GM19395 (cell line): Measurements from ENCODE around the gene MED22.
"Not testable (repeated sequence)": the region's sequence is repeated elsewhere in the genome, so short reads cannot be mapped to it uniquely, and the experiment has no call there.

Experiments
- ATAC-seq: cut with Tn5 transposase; IDR thresholded peaks from one replicate; pipeline ENCODE4 v1.9.1; 2021; ENCODE audit warnings: mild to moderate bottlenecking, moderate library complexity; ENCODE audit not compliant: unreplicated experiment

MED22 gene

GRCh38 chr9:133347985-133348717 is at the start of gene MED22, which contains the start of gene RPL7A:
TSS of gene MED22 (minus strand) at chr9:133348131. CDS start at chr9:133346662, 1,469 bp downstream.
TSS of gene RPL7A (plus strand) at chr9:133348218. CDS start at chr9:133348244, 26 bp downstream.
- peak; percentile 77 for ATAC-seq

- ATAC-seq: no peak
Measured at GRCh38 chr9:133397370-133397769, 49.4 kb upstream of the MED22 start.

- ATAC-seq: no peak
Measured at GRCh38 chr9:133396952-133397351, 49.0 kb upstream of the MED22 start.

GRCh38 chr9:133394687-133395271 is 46.8 kb upstream of the MED22 start:
- no peak for ATAC-seq

GRCh38 chr9:133393399-133393798 is 45.5 kb upstream of the MED22 start:
- no peak for ATAC-seq

GRCh38 chr9:133392308-133392707 is 44.4 kb upstream of the MED22 start:
- ATAC-seq: not testable (repeated sequence)

DNA sequence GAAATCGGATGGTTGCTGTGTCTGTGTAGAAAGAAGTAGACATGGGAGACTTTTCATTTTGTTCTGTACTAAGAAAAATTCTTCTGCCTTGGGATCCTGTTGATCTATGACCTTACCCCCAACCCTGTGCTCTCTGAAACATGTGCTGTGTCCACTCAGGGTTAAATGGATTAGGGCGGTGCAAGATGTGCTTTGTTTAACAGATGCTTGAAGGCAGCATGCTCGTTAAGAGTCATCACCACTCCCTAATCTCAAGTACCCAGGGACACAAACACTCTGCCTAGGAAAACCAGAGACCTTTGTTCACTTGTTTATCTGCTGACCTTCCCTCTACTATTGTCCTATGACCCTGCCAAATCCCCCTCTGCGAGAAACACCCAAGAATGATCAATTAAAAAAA is 43.5 kb upstream of the MED22 start:
- ATAC-seq: not testable (repeated sequence)

GRCh38 chr9:133390713-133391112 is 42.8 kb upstream of the MED22 start:
- no peak for ATAC-seq

DNA sequence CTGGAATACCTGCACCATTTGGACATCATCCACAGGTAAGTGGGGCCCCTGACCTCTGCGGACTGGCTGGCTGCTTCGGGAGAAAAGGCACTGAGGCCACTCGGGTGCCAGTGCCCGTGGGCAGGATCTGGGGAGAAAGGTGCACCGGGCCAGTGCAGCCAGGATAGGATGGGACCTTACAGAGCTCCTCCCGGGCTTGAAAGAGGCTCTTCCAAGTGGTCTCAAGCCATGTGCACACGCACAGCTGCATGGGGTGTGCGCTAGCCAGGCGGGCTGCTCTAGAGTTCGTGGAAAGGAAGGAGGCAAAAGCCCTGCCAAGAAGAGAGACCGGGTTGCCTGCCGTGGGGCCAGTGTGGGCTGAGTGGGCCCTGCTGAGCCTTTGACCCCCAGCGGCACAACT is 41.6 kb upstream of the MED22 start:
- ATAC-seq: no peak

DNA sequence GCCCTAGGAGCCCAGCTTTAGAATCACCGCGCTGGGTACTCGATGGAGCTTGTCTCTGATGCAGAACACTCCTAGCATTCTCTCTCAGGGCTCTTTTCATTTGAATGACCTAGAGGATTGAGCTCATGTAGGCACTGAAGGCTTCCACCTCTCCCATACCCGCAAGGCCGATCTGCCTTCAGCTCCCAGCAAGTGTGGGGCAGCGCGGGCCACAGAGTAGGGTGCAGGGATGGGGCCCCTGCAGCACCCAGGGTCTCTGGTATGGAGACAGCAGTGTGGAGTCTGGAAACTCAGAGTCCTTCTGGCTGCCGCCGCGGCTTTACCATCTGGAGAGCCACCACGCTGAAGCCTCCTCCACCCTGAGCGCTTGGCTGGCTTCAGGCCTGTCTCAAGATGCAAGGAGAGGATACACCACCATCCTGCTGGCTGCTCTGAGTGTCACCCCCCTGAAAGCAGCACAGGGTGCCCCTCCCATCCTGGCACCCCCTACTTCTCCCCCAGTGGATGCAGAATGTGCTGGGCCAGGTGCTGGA is 41.2 kb upstream of the MED22 start:
- no peak for ATAC-seq

- ATAC-seq: no peak
Measured at GRCh38 chr9:133387680-133388079, 39.7 kb upstream of the MED22 start.

DNA sequence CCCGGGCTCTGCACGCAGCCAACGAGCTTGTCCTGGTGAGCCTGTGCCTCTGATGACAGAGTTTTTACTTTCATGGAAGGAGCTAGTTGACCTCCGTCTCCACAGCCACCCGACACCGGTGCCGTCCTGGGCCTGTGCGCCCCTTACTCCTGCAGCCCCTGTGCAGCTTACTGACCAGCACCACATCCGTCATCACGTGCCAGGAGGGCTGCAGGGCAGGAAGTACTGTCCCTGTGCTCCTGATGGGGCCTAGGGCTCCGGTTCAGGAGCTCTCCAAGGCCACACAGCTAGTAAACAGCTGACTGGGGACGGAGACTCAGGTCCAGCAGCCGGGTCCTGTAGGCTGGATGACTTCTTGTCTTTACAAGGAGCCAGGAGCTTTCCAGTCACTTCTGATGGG is 38.4 kb upstream of the MED22 start:
- no peak for ATAC-seq

DNA sequence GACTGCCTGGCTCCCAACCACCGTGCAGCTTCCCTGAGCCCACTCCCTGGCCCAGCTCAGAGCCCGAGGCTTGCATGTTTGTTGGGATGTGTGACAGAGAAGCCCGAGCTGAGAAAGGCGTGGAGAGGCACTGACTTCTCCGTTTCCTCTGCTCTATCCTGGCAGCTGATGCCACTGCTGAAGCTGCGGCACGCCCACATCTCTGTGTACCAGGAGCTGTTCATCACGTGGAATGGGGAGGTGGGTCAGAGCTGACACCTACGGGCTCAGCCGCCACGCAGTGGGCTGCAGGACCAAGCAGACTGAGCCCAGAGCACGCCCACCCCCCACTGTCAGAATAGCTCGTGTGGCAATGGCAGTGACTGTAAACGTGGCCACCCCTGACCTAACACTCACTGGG is 37.5 kb upstream of the MED22 start:
- ATAC-seq: no peak

- no peak for ATAC-seq
Measured at GRCh38 chr9:133384736-133385321, 36.9 kb upstream of the MED22 start.

DNA sequence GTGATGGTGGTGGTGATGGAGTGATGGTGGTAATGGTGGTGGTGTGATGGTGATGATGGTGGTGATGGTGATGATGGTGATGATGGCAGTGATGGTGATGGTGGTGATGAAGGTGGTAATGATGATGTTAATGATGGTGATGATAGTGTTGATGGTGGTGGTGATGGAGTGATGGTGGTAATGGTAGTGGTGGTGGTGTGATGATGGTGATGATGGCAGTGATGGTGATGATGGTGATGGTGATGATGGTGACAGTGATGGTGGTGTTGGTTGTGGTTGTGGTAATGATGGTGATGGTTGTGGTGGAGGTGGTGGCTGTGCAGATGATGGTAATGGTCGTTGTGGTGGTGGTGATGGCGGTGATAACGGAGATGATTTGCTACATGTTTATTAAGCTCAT is 35.5 kb upstream of the MED22 start:
- no peak for ATAC-seq

- ATAC-seq: no peak
Measured at GRCh38 chr9:133382507-133383141, 34.7 kb upstream of the MED22 start.

GRCh38 chr9:133380734-133381133 is 32.8 kb upstream of the MED22 start:
- ATAC-seq: no peak

- no peak for ATAC-seq
Measured at GRCh38 chr9:133379153-133380086, 31.5 kb upstream of the MED22 start.

DNA sequence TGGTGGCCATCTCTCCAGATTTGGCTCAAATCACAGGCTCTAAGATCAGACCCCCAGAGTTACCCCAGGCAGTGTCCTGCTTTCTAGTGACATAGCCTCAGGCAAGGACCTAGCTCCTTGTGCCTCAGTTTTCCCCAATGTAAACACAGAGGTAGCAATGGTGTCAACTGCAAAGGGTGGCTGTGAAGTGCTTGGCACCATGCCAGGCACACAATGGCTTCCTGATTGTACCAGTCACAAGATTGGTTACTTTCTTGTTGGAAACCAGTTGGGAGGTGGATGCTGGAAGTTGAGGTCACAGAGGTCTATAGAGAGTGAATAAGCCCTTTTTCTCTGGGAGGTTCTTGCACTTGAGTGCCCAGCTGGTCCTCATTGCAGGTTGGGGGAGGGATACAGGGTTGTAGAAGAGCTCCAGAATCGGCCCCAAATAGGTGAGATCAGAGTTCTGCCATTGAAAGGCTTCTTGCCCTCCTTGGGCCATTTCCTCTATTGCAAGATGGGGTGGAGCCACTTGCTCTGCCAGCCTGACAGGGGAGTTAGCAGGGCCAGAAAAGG is 30.6 kb upstream of the MED22 start:
- no peak for ATAC-seq

DNA sequence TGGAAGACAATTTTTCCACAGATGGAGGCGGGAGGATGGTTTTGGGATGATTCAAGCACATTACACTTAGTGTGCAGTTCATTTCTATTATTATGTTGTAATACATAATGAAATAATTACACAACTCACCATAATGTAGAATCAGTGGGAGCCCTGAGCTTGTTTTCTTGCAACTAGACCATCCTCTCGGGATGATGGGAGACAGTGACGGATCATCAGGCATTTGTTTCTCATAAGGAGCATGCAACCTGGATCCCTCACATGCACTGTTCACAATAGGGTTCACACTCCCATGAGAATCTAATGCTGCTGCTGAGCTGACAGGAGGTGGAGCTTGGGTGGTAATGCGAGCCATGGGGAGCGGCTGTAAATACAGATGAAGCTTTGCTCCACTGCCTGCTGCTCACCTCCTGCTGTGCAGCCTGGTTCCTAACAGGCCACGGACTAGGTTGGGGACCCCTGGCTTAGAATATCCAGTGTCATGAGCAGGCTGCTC is 29.8 kb upstream of the MED22 start:
- no peak for ATAC-seq
